ENCODE results near the gene KIF6. TPM values are rescaled to one million over a fixed set of nuclear protein-coding genes. Genes with fewer than 3 reads are reported as not detected.

The KIF6 gene
- total RNA-seq, 1 donor from 2014 or later: 0.43 TPM

GRCh38 chr6:39378960-39379425 lies 346.2 kb downstream of the KIF6 start:
- no peak for DNase-seq (ENCODE audit: low spot score in 2 of 2)
- TF ChIP-seq CTCF (IDR thresholded peaks at IDR 0.05): no peak
- Histone ChIP-seq H3K27ac (no peak overlapping the region), H3K36me3 (no peaks in the 10 kb centered on the region), H3K27me3 (no peaks in the 10 kb centered on the region), H3K9me3 (no peaks in the 10 kb centered on the region), H3K4me1 (peaks cover 0 to 3% of the 10 kb centered on the region in 2 donors), H3K4me3 (no peak overlapping the region)
- intact Hi-C loops (cut with DNase I): no loop called here

- no peak overlapping the region for H3K4me3 ChIP-seq
- no peaks in the 10 kb centered on the region for H3K27me3 ChIP-seq
- intact Hi-C loops (cut with DNase I): no loop called here
- TF ChIP-seq CTCF (IDR thresholded peaks at IDR 0.05): no peak
- no peak for DNase-seq (ENCODE audit: low spot score in 2 of 2)
- H3K4me1 ChIP-seq: peaks cover 0 to 3% of the 10 kb centered on the region in 2 donors
- no peak overlapping the region for H3K27ac ChIP-seq
- no peaks in the 10 kb centered on the region for H3K9me3 ChIP-seq
- H3K36me3 ChIP-seq: no peaks in the 10 kb centered on the region
Measured at GRCh38 chr6:39378175-39378959, 346.8 kb downstream of the KIF6 start.

- TF ChIP-seq CTCF (IDR thresholded peaks at IDR 0.05): peak; percentile 41 to 67 (median 53)
- Histone ChIP-seq H3K27ac (no peak overlapping the region), H3K9me3 (no peaks in the 10 kb centered on the region), H3K27me3 (no peaks in the 10 kb centered on the region), H3K36me3 (no peaks in the 10 kb centered on the region), H3K4me1 (peaks cover 0 to 3% of the 10 kb centered on the region in 2 donors), H3K4me3 (no peak overlapping the region)
- intact Hi-C loops (cut with DNase I): loop anchor here (1.0 kb wide), 1 partner anchor 515 kb away; no protein-coding TSS in a partner anchor
- DNase-seq (ENCODE audit: low spot score in 2 of 2): peak in 1 of 2 donors; percentile 73
Measured at GRCh38 chr6:39377539-39377950, 347.7 kb downstream of the KIF6 start.

GRCh38 chr6:39375405-39375804 lies 349.8 kb downstream of the KIF6 start:
- no peaks in the 10 kb centered on the region for H3K36me3 ChIP-seq
- no peak overlapping the region for H3K4me3 ChIP-seq
- H3K9me3 ChIP-seq: no peaks in the 10 kb centered on the region
- no peak for DNase-seq (ENCODE audit: low spot score in 2 of 2)
- no peaks in the 10 kb centered on the region for H3K27me3 ChIP-seq
- intact Hi-C loops (cut with DNase I): no loop called here
- peaks cover 0 to 6% of the 10 kb centered on the region in 2 donors for H3K4me1 ChIP-seq
- TF ChIP-seq CTCF (IDR thresholded peaks at IDR 0.05): no peak
- no peak overlapping the region for H3K27ac ChIP-seq

- no peak for DNase-seq (ENCODE audit: low spot score in 2 of 2)
- Histone ChIP-seq H3K4me3 (no peak overlapping the region), H3K27me3 (no peaks in the 10 kb centered on the region), H3K9me3 (no peaks in the 10 kb centered on the region), H3K27ac (no peak overlapping the region), H3K4me1 (peaks cover 0 to 6% of the 10 kb centered on the region in 2 donors), H3K36me3 (no peaks in the 10 kb centered on the region)
- TF ChIP-seq CTCF (IDR thresholded peaks at IDR 0.05): no peak
- intact Hi-C loops (cut with DNase I): loop anchor here (5.0 kb wide), 1 partner anchor 227 kb away; no protein-coding TSS in a partner anchor
Measured at GRCh38 chr6:39370390-39370789, 354.8 kb downstream of the KIF6 start.

Data from ascending aorta (tissue), 2 donors.